H1 (cell line): ENCODE data around the gene CLDN2. TPM values are rescaled to one million over a fixed set of nuclear protein-coding genes. Genes with fewer than 3 reads are reported as not detected.

Experiments used
- FOSL1 ChIP-seq: IDR thresholded peaks from 2 replicates; pipeline ENCODE4 v1.6.1; 2011; ENCODE audit warnings: mild to moderate bottlenecking, low read depth, low read length, moderate library complexity; ENCODE audit not compliant: insufficient read depth
- YY1 ChIP-seq: IDR thresholded peaks from 2 replicates; pipeline ENCODE4 v1.6.1; 2011; ENCODE audit warnings: low read depth, mild to moderate bottlenecking, low read length
- polyA plus RNA-seq, 7 experiments: library from polyadenylated mRNA; depleted of rRNA in 3 of 7; stranded (reverse) in 5 of 7; unstranded in 2 of 7; fragments of >200 nt in 5 of 7; fragments of 200-250 nt in 2 of 7; gene quantifications; 1 replicate in 5 of 7; 2 replicates in 1 of 7; 4 replicates in 1 of 7; pipeline versions ENCODE4 v1.2.1 to v1.2.3, GENCODE V29; 2011 to 2013; ENCODE audit warnings: missing spikeins in 2 of 7, mixed read lengths in 2 of 7
- total RNA-seq: library from RNA; stranded (reverse); fragmentation: NEBNext Ultra II Directional; extraction: Animal tissue kit (Norgen Biotek cat#: 25700); gene quantifications from 2 replicates; pipeline ENCODE4 v1.2.1, GENCODE V29; 2021

The CLDN2 gene
- total and polyA plus RNA-seq, 2 of the 8 experiments (the other 6 are each of a cell fraction or from before 2014, with no cell fraction given), result 0.02 TPM; not detected in 1

GRCh38 chrX:106921637-106922036 lies 1.4 kb downstream of the CLDN2 start (continued):
- TF ChIP-seq YY1 (no peak), FOSL1 (no peak)
